Measurements from ENCODE around the gene MRLN. TPM values are rescaled to one million over a fixed set of nuclear protein-coding genes. Genes with fewer than 3 reads are reported as not detected.

Gene MRLN
- total and polyA plus RNA-seq, 2 of the 4 experiments (the other 2 are of a cell fraction): not detected

- peaks cover 3% of the 10 kb centered on the region; the same call in 1 of the 2 replicates for H3K4me1 ChIP-seq (ENCODE audit: control insufficient read depth, insufficient read depth, low read length)
- no peak for ATAC-seq (ENCODE audit: low read depth)
- no peak overlapping the region for H2BK120ac ChIP-seq (ENCODE audit: low read depth, low read length)
- H3K9me3 ChIP-seq (ENCODE audit: control insufficient read depth, insufficient read depth, low read length): no peaks in the 10 kb centered on the region
- no peak overlapping the region for H3K4ac ChIP-seq (ENCODE audit: low read depth, low read length)
- no peaks in the 10 kb centered on the region for H4K20me1 ChIP-seq (ENCODE audit: insufficient read depth, low read length)
- POLR2A ChIA-PET (ENCODE audit: unreplicated experiment): no interaction called here
- TF ChIP-seq MXI1 (IDR thresholded peaks at IDR 0.05; ENCODE audit: borderline replicate concordance, low read depth, low read length) (no peak), BHLHE40 (IDR thresholded peaks at IDR 0.05; ENCODE audit: low read depth, low read length) (no peak), POLR2A (IDR thresholded peaks at IDR 0.05; ENCODE audit: low read depth, low read length) (no peak), MAZ (IDR thresholded peaks at IDR 0.05; ENCODE audit: borderline replicate concordance, low read depth, low read length) (no peak), RCOR1 (IDR thresholded peaks at IDR 0.05; ENCODE audit: insufficient replicate concordance, low read length) (no peak), FOS (IDR thresholded peaks at IDR 0.05; ENCODE audit: low read depth, low read length) (no peak), NFE2L2 (IDR thresholded peaks at IDR 0.05; ENCODE audit: low read depth, low read length) (no peak), USF2 (IDR thresholded peaks at IDR 0.05; ENCODE audit: low read depth, low read length) (no peak), RAD21 (IDR thresholded peaks at IDR 0.05; ENCODE audit: low read length) (no peak), ELK1 (IDR thresholded peaks at IDR 0.05; ENCODE audit: borderline replicate concordance, low read depth, low read length) (no peak)
- no peak overlapping the region for H2AK5ac ChIP-seq (ENCODE audit: low read depth, low read length)
- CTCF ChIA-PET: interaction anchor here (0.7 kb wide), 1 partner anchor 9 kb away, joined by 3 read pairs; no protein-coding TSS in a partner anchor
- H3K56ac ChIP-seq (ENCODE audit: extremely low read depth, insufficient read depth, low read length): no peak overlapping the region
- peak overlapping the region; percentile 42; the same call in 1 of the 2 replicates for H3K4me3 ChIP-seq (ENCODE audit: insufficient read depth, low read depth, low read length)
- H4K91ac ChIP-seq (ENCODE audit: insufficient read depth, low read depth, low read length): no peak overlapping the region
- H3K4me2 ChIP-seq (ENCODE audit: low read depth, low read length): peak overlapping the region; percentile 70; the same call in 1 of the 2 replicates
- no peak overlapping the region for H2BK15ac ChIP-seq (ENCODE audit: low read depth, low read length)
- no TSS peak for BruUV-seq (replicated peaks)
- no peaks in the 10 kb centered on the region for H3K9me1 ChIP-seq (ENCODE audit: insufficient read depth, low read length)
- no peaks in the 10 kb centered on the region for H3K79me1 ChIP-seq (ENCODE audit: low read depth in 1 of 2, low read length in 2 of 2)
- no peak overlapping the region for H3K14ac ChIP-seq (replicated peaks; ENCODE audit: low read depth, low read length)
- H3K36me3 ChIP-seq (ENCODE audit: control insufficient read depth, insufficient read depth, low read length): no peaks in the 10 kb centered on the region
- peak overlapping the region; percentile 88 for H2AFZ ChIP-seq (replicated peaks; ENCODE audit: low read length, poor library complexity)
- H4K5ac ChIP-seq (ENCODE audit: low read depth, low read length): no peak overlapping the region
- DNase-seq: no peak
- no peak overlapping the region for H2BK20ac ChIP-seq (ENCODE audit: low read depth, low read length)
- H2BK5ac ChIP-seq (ENCODE audit: low read depth, low read length, poor library complexity, severe bottlenecking): no peak overlapping the region
- H4K8ac ChIP-seq (ENCODE audit: low read depth in 2 of 2, low read length in 2 of 2): no peak overlapping the region
- intact Hi-C loops (cut with micrococcal nuclease) (no loop called here), in situ Hi-C loops (cut with MboI; ENCODE audit: low sequenced_read_pairs) (no loop called here), dilution Hi-C loops (cut with HindIII; ENCODE audit: low sequenced_read_pairs, unreplicated experiment) (no loop called here)
- H3K9ac ChIP-seq (ENCODE audit: low read depth, low read length): no peak overlapping the region
- no peak overlapping the region for H3K18ac ChIP-seq (ENCODE audit: low read depth, low read length)
- no peak overlapping the region for H3K23ac ChIP-seq (ENCODE audit: low read depth, low read length)
- WGBS, 2 experiments (ENCODE audit: extremely low coverage in 2 of 2, insufficient read length in 1 of 2): 0% methylated on average over 14 of the region's 42 CpGs; no CpG with 5 or more reads in 1 of the 2 experiments
- no peak overlapping the region for H3K27ac ChIP-seq (ENCODE audit: insufficient read depth, low read length)
- peak overlapping the region; percentile 49 for H2AK9ac ChIP-seq (replicated peaks; ENCODE audit: low read depth, low read length, poor library complexity)
- H3K27me3 ChIP-seq (ENCODE audit: control insufficient read depth, insufficient read depth, low read length): peaks cover 37% of the 10 kb centered on the region
These were observed 44.4 kb downstream of the MRLN start for GRCh38 chr10:59708816-59709394.
